SK-N-SH treated with all-trans-retinoic acid at 6 μM for 48 hours (cell line): Measurements from ENCODE around the gene ME1.

Experiments
- ATAC-seq: fragments of 200-7000 bp; cut with Tn5 transposase; 3 replicates; pipeline ENCODE4 v1.9.1; 2020; ENCODE audit warnings: mild to moderate bottlenecking, moderate library complexity
- ARNTL ChIP-seq: fragments of 450-650 bp; formaldehyde crosslinking; IDR thresholded peaks from 2 replicates; pipeline ENCODE4 v1.5.0; 2020; ENCODE audit warnings: low read depth, mild to moderate bottlenecking, moderate library complexity, borderline replicate concordance
- BACH2 ChIP-seq: fragments of 250-450 bp; sonication (Bioruptor Pico); IDR thresholded peaks from 2 replicates; pipeline ENCODE4 v1.9.0; 2021; ENCODE audit warnings: mild to moderate bottlenecking, borderline replicate concordance
- CSDC2 ChIP-seq: fragments of 250-450 bp; sonication (Bioruptor Pico); IDR thresholded peaks from 2 replicates; pipeline ENCODE4 v1.5.0; 2020; ENCODE audit warnings: mild to moderate bottlenecking, moderate library complexity
- CSRNP3 ChIP-seq: fragments of 250-450 bp; sonication (Bioruptor Pico); IDR thresholded peaks from 2 replicates; pipeline ENCODE4 v1.5.1; 2021; ENCODE audit warnings: mild to moderate bottlenecking, moderate library complexity
- ESRRG ChIP-seq: fragments of 250-450 bp; sonication (Bioruptor Pico); IDR thresholded peaks from 2 replicates; pipeline ENCODE4 v1.6.1; 2021; ENCODE audit warnings: mild to moderate bottlenecking
- GLIS3 ChIP-seq: fragments of 250-450 bp; sonication (Bioruptor Pico); IDR thresholded peaks from 2 replicates; pipeline ENCODE4 v1.5.0; 2020; ENCODE audit warnings: mild to moderate bottlenecking, moderate library complexity
- ISL1 ChIP-seq: fragments of 250-450 bp; sonication (Bioruptor Pico); IDR thresholded peaks from 2 replicates; pipeline ENCODE4 v2.1.2; 2022; ENCODE audit warnings: mild to moderate bottlenecking, moderate library complexity
- PATZ1 ChIP-seq: fragments of 250-450 bp; sonication (Bioruptor Pico); IDR thresholded peaks from 2 replicates; pipeline ENCODE4 v1.8.0; 2020; ENCODE audit warnings: mild to moderate bottlenecking, moderate library complexity, borderline replicate concordance
- POU6F1 ChIP-seq: fragments of 250-450 bp; sonication (Bioruptor Pico); IDR thresholded peaks from 2 replicates; pipeline ENCODE4 v1.8.0; 2021; ENCODE audit warnings: low read depth, mild to moderate bottlenecking, moderate library complexity, borderline replicate concordance
- PPARA ChIP-seq: fragments of 250-450 bp; sonication (Bioruptor Pico); IDR thresholded peaks from 2 replicates; pipeline ENCODE4 v1.5.0; 2020; ENCODE audit warnings: mild to moderate bottlenecking, borderline replicate concordance
- SNAI2 ChIP-seq: fragments of 250-450 bp; sonication (Bioruptor Pico); IDR thresholded peaks from 2 replicates; pipeline ENCODE4 v1.5.0; 2020; ENCODE audit warnings: mild to moderate bottlenecking, moderate library complexity
- TCF4 ChIP-seq: fragments of 250-450 bp; sonication (Bioruptor Pico); IDR thresholded peaks from 2 replicates; pipeline ENCODE4 v1.8.0; 2021; ENCODE audit warnings: mild to moderate bottlenecking, moderate library complexity, borderline replicate concordance
- TSHZ2 ChIP-seq: fragments of 250-450 bp; sonication (Bioruptor Pico); IDR thresholded peaks from 2 replicates; pipeline ENCODE4 v1.5.0; 2020; ENCODE audit warnings: mild to moderate bottlenecking, moderate library complexity
- ZC3H10 ChIP-seq: fragments of 250-450 bp; sonication (Bioruptor Pico); IDR thresholded peaks from 2 replicates; pipeline ENCODE4 v1.5.1; 2021; ENCODE audit warnings: mild to moderate bottlenecking, moderate library complexity
- ZFP3 ChIP-seq: fragments of 250-450 bp; sonication (Bioruptor Pico); IDR thresholded peaks from 2 replicates; pipeline ENCODE4 v1.5.0; 2020; ENCODE audit warnings: mild to moderate bottlenecking, moderate library complexity
- ZFP30 ChIP-seq: fragments of 450-650 bp; formaldehyde crosslinking; IDR thresholded peaks from 2 replicates; pipeline ENCODE4 v1.5.0; 2022; ENCODE audit warnings: mild to moderate bottlenecking, moderate library complexity
- ZNF565 ChIP-seq: fragments of 450-650 bp; formaldehyde crosslinking; conservative IDR thresholded peaks from 2 replicates; pipeline ENCODE4 v1.5.0; 2020; ENCODE audit warnings: low read depth, mild to moderate bottlenecking, moderate library complexity
- ZNF70 ChIP-seq: fragments of 450-650 bp; formaldehyde crosslinking; IDR thresholded peaks from 2 replicates; pipeline ENCODE4 v1.5.0; 2020; ENCODE audit warnings: mild to moderate bottlenecking, moderate library complexity

Gene ME1

GRCh38 chr6:83169511-83169910, 261.3 kb downstream of the ME1 start:
- peak; percentile 47 for ATAC-seq
- TF ChIP-seq ISL1 (CRISPR knock-in tag) (peak; percentile 83), ARNTL (CRISPR knock-in tag) (no peak)

- TF ChIP-seq PATZ1 (no peak), GLIS3 (CRISPR knock-in tag) (no peak), ZFP3 (CRISPR knock-in tag) (no peak), ZC3H10 (CRISPR knock-in tag) (no peak), CSRNP3 (no peak), BACH2 (CRISPR knock-in tag) (no peak), ZFP30 (no peak), ARNTL (CRISPR knock-in tag) (no peak), POU6F1 (CRISPR knock-in tag) (no peak), SNAI2 (CRISPR knock-in tag) (no peak), ZNF70 (CRISPR knock-in tag) (no peak)
Observed at GRCh38 chr6:83169106-83169505, 261.7 kb downstream of the ME1 start.

GRCh38 chr6:83168556-83168955, 262.3 kb downstream of the ME1 start:
- no peak for ATAC-seq
- no peak for TF ChIP-seq ISL1 (CRISPR knock-in tag)

More at GRCh38 chr6:83169106-83169505, 261.7 kb downstream of the ME1 start:
- ATAC-seq, result no peak; the same call in 2 of the 3 replicates

- no peak for ATAC-seq
- TF ChIP-seq BACH2 (CRISPR knock-in tag), result no peak
- TF ChIP-seq CSRNP3, result no peak
- TF ChIP-seq CSDC2 (CRISPR knock-in tag), result no peak
- no peak for TF ChIP-seq ZNF70 (CRISPR knock-in tag)
- no peak for TF ChIP-seq SNAI2 (CRISPR knock-in tag)
- no peak for TF ChIP-seq ISL1 (CRISPR knock-in tag)
- TF ChIP-seq ZNF565 (CRISPR knock-in tag), result no peak
- TF ChIP-seq ESRRG (CRISPR knock-in tag), result no peak
- no peak for TF ChIP-seq ZC3H10 (CRISPR knock-in tag)
- TF ChIP-seq TSHZ2 (CRISPR knock-in tag), result no peak
- no peak for TF ChIP-seq PPARA (CRISPR knock-in tag)
- TF ChIP-seq TCF4 (CRISPR knock-in tag), result no peak
- TF ChIP-seq PATZ1, result no peak
- TF ChIP-seq, all 23 proteins: peak for 0
Observed at GRCh38 chr6:83167726-83168278, 263.0 kb downstream of the ME1 start.
